ENCODE measurements around the gene GEN1.

DNA sequence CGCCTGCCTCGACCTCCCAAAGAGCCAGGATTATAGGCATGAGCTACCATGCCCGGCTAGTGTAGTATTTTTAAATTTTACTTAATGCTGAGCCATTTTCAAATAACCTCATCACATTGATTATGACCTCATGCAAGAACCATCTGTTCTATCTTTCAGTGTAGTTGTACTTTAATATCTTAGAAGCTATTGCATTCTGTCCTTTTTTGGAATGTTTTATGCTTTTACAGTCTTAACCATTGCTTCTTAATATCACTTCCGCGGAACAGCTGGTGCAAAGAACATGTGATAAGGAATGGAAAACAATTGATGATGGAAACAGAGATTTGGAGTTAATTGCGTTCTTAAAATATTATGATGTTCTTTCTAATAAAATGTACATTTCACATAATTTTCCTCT lies 2.7 kb downstream of the GEN1 start:
- TF ChIP-seq, protein P1, sequence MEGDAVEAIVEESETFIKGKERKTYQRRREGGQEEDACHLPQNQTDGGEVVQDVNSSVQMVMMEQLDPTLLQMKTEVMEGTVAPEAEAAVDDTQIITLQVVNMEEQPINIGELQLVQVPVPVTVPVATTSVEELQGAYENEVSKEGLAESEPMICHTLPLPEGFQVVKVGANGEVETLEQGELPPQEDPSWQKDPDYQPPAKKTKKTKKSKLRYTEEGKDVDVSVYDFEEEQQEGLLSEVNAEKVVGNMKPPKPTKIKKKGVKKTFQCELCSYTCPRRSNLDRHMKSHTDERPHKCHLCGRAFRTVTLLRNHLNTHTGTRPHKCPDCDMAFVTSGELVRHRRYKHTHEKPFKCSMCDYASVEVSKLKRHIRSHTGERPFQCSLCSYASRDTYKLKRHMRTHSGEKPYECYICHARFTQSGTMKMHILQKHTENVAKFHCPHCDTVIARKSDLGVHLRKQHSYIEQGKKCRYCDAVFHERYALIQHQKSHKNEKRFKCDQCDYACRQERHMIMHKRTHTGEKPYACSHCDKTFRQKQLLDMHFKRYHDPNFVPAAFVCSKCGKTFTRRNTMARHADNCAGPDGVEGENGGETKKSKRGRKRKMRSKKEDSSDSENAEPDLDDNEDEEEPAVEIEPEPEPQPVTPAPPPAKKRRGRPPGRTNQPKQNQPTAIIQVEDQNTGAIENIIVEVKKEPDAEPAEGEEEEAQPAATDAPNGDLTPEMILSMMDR (IDR thresholded peaks at IDR 0.05; ENCODE audit: insufficient read depth, low read length, poor library complexity, severe bottlenecking): no peak
- no peak for TF ChIP-seq EZH2phosphoT487 (conservative IDR thresholded peaks at IDR 0.05; ENCODE audit: low read length)
